ENCODE measurements around the gene EBP.
A peak's percentile ranks its signal among the peaks of the same experiment; 100 is the strongest.

EBP gene

DNA sequence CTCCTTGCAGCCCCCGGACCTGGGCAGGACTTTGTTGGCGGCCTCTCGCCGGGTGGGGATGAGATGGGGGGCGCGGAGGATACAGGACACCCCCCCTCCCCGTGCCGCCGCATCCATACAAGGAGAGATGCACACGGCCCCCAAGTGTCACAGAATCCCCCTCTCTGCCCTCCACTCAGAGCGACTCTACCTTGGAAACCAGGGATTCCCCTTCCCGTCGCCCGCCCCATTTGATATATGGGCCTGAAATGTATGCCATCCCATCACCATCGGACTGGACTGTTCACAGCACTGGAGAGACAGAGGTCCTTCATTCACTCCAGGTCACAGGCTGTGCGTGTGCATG is 12.4 kb upstream of the EBP start:
- TF ChIP-seq, protein P1, sequence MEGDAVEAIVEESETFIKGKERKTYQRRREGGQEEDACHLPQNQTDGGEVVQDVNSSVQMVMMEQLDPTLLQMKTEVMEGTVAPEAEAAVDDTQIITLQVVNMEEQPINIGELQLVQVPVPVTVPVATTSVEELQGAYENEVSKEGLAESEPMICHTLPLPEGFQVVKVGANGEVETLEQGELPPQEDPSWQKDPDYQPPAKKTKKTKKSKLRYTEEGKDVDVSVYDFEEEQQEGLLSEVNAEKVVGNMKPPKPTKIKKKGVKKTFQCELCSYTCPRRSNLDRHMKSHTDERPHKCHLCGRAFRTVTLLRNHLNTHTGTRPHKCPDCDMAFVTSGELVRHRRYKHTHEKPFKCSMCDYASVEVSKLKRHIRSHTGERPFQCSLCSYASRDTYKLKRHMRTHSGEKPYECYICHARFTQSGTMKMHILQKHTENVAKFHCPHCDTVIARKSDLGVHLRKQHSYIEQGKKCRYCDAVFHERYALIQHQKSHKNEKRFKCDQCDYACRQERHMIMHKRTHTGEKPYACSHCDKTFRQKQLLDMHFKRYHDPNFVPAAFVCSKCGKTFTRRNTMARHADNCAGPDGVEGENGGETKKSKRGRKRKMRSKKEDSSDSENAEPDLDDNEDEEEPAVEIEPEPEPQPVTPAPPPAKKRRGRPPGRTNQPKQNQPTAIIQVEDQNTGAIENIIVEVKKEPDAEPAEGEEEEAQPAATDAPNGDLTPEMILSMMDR (IDR thresholded peaks at IDR 0.05) = no peak

DNA sequence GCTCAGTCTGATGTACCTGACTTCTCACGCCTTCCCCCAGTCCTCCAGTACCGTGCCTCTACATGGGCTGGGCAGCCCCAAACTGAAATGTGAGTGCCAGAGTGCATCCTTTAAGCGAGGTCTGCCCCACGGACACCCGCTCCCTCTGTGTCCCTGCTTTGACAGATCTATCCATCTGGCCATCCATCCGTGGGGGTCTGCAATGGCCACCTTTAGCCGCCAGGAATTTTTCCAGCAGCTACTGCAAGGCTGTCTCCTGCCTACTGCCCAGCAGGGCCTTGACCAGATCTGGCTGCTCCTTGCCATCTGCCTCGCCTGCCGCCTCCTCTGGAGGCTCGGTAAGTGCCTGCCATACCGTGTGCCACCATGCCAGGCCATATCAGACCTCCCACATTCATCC is 12.0 kb upstream of the EBP start:
- TF ChIP-seq, protein P1 (IDR thresholded peaks at IDR 0.05) = no peak

GRCh38 chrX:48511560-48511959 is 10.0 kb upstream of the EBP start:
- TF ChIP-seq, protein P1 (IDR thresholded peaks at IDR 0.05) = peak; percentile 23; the same call in 1 of the 2 replicates

DNA sequence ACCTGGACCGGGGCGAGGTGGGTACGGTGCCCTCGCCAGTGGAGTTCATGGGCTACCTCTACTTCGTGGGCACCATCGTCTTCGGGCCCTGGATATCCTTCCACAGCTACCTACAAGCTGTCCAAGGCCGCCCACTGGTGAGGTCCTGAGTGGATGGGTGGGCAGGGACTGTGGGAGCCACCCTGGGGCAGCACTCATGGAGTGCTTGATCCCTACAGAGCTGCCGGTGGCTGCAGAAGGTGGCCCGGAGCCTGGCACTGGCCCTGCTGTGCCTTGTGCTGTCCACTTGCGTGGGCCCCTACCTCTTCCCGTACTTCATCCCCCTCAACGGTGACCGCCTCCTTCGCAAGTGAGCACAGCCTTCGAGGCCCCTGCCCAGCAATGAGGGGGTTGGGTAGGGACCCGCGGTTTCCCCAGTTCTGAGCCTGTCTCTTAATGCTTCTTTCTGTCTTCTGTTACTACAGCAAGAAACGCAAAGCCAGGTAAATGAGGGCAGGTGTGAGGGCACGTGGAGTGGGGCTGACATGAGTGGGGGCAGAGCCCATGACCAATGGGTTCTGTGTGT is 9.2 kb upstream of the EBP start:
- TF ChIP-seq, protein P1 (IDR thresholded peaks at IDR 0.05) = no peak

GRCh38 chrX:48513670-48514069 is 7.9 kb upstream of the EBP start:
- TF ChIP-seq, protein P1 (IDR thresholded peaks at IDR 0.05) = no peak

- TF ChIP-seq, protein P1 (IDR thresholded peaks at IDR 0.05) = no peak
Measured at GRCh38 chrX:48514126-48514806, 7.3 kb upstream of the EBP start.

DNA sequence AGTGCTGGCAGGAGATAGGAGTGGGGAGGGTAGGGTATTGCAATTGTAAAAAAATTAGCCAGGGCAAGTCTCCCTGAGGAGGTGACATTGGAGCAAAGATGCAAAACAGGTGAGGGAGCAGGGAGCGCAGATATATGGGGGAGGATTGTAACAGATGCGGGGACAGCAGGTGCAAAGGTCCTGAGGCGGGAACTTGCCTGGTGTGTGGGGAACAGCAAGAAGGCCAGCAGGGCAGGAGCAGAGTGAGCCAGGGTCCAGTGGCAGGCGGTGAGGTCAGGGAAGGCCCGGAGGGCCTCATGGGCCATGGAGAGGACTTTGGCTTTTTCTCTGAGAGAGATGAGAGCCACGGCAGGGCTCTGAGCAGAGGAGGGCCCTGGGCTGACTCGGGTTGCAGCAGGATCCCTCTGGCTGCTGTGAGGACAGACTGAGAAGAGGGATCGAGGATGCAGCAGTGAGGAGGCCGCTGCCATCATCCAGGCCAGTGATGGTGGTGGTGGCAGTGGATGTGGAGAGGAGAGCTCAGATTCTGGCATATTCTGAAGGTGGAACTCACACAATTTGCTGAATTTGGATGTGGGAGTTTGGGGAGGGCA is 6.6 kb upstream of the EBP start:
- TF ChIP-seq, protein P1 (IDR thresholded peaks at IDR 0.05) = no peak
